H1 (cell line): ENCODE data around the gene HSD11B1. TPM values are rescaled to one million over a fixed set of nuclear protein-coding genes. Genes with fewer than 3 reads are reported as not detected.

Source experiments
- CTCF ChIA-PET: fragments of 300-600 bp; sonication (Branson Sonifier 250); formaldehyde crosslinking; loops from one replicate; lab custom pipeline; 2021; ENCODE audit not compliant: partially characterized antibody; lab: Charles Lee
- POLR2A ChIA-PET: fragments of 300-600 bp; sonication (Branson Sonifier 250); formaldehyde crosslinking; loops from one replicate; lab custom pipeline; 2021; ENCODE audit warnings: inconsistent platforms; ENCODE audit not compliant: partially characterized antibody; lab: Charles Lee
- DNase-seq, 2 experiments: peaks; one replicate each; pipeline versions ENCODE4 v3.0.0 to v3.0.0-alpha.2; 2010 to 2022; ENCODE audit warnings: low spot score in 2 of 2, low read depth in 1 of 2, mixed read lengths in 1 of 2
- FAIRE-seq: peaks from 2 replicates; lab custom pipeline; 2011; peaks lifted over from hg19 to GRCh38; lab: Jason Lieb, UNC
- H2AFZ ChIP-seq: 2 replicates; pipeline ENCODE4 v1.8.1; 2012; ENCODE audit warnings: low read length, inconsistent platforms
- H2AK5ac ChIP-seq: 2 replicates; pipeline ENCODE4 v1.6.1; 2013; ENCODE audit warnings: low read depth, low read length
- H2BK120ac ChIP-seq: replicated peaks from 2 replicates; pipeline ENCODE3; 2013; ENCODE audit warnings: low read depth, low read length, inconsistent platforms
- H2BK12ac ChIP-seq: 2 replicates; pipeline ENCODE4 v1.6.1; 2013; ENCODE audit warnings: low read depth, low read length
- H2BK15ac ChIP-seq: 2 replicates; pipeline ENCODE4 v1.6.1; 2013; ENCODE audit warnings: low read length
- H2BK20ac ChIP-seq: 2 replicates; pipeline ENCODE4 v1.6.1; 2013; ENCODE audit warnings: low read length
- H2BK5ac ChIP-seq: 2 replicates; pipeline ENCODE4 v1.6.1; 2013; ENCODE audit warnings: low read depth, low read length
- H3K14ac ChIP-seq: 2 replicates; pipeline ENCODE4 v1.6.1; 2013; ENCODE audit warnings: inconsistent platforms; ENCODE audit not compliant: insufficient read length
- H3K18ac ChIP-seq: 2 replicates; pipeline ENCODE4 v1.6.1; 2013; ENCODE audit warnings: low read length; ENCODE audit errors: extremely low read depth
- H3K23ac ChIP-seq: 2 replicates; pipeline ENCODE4 v1.6.1; 2013; ENCODE audit warnings: inconsistent platforms; ENCODE audit not compliant: insufficient read length
- H3K23me2 ChIP-seq: 2 replicates; pipeline ENCODE4 v1.6.1; 2013; ENCODE audit warnings: low read depth, low read length
- H3K27ac ChIP-seq: 2 replicates; pipeline ENCODE4 v1.6.1; 2011; ENCODE audit warnings: low read depth, low read length, inconsistent platforms
- H3K27me3 ChIP-seq, 4 experiments: replicated peaks in 1 of 4; 1 replicate in 1 of 4; 2 replicates in 3 of 4; pipeline versions ENCODE4 v1.6.1 to v1.8.1; 2011 to 2013; ENCODE audit warnings: low read length in 3 of 4, mild to moderate bottlenecking in 3 of 4, inconsistent platforms in 2 of 4, mixed read lengths in 2 of 4, moderate library complexity in 1 of 4; ENCODE audit not compliant: control insufficient read depth in 3 of 4, insufficient read depth in 3 of 4; ENCODE audit errors: extremely low read depth in 1 of 4
- H3K36me3 ChIP-seq, 4 experiments: 2 replicates each; pipeline versions ENCODE4 v1.6.1 to v1.8.1; 2011 to 2013; ENCODE audit warnings: mild to moderate bottlenecking in 4 of 4, low read length in 3 of 4, moderate library complexity in 2 of 4, control low read depth in 1 of 4, inconsistent platforms in 1 of 4; ENCODE audit not compliant: insufficient read depth in 4 of 4, control insufficient read depth in 2 of 4
- H3K4ac ChIP-seq: replicated peaks from 2 replicates; pipeline ENCODE3; 2013; ENCODE audit warnings: low read length, low read depth, mixed read lengths, inconsistent platforms; ENCODE audit not compliant: insufficient read length
- H3K4me1 ChIP-seq, 4 experiments: replicated peaks in 1 of 4; 1 replicate in 1 of 4; 2 replicates in 3 of 4; pipeline versions ENCODE4 v1.6.1 to v1.8.1; 2011 to 2013; ENCODE audit warnings: low read length in 3 of 4, inconsistent platforms in 2 of 4, mixed read lengths in 1 of 4; ENCODE audit not compliant: insufficient read depth in 4 of 4, control insufficient read depth in 3 of 4
- H3K4me2 ChIP-seq, 2 experiments: 2 replicates each; pipeline versions ENCODE4 v1.6.1 to v1.8.1; 2011 to 2013; ENCODE audit warnings: low read depth in 2 of 2, low read length in 2 of 2, control low read depth in 1 of 2, inconsistent platforms in 1 of 2, mild to moderate bottlenecking in 1 of 2; ENCODE audit not compliant: insufficient read depth in 1 of 2
- H3K4me3 ChIP-seq, 4 experiments: fragments of 200-600, 300-600 bp in 1 of 4; sonication (generic), shearing (Covaris generic), sonication (Bioruptor Twin) in 1 of 4; 2 replicates each; pipeline versions ENCODE4 v1.5.1 to v1.8.1; 2011 to 2016; ENCODE audit warnings: low read length in 4 of 4, low read depth in 3 of 4, control low read depth in 2 of 4, inconsistent platforms in 2 of 4, mild to moderate bottlenecking in 2 of 4, mixed read lengths in 1 of 4, moderate library complexity in 1 of 4; ENCODE audit not compliant: insufficient read depth in 2 of 4; ENCODE audit errors: extremely low read depth in 1 of 4
- H3K56ac ChIP-seq: replicated peaks from 2 replicates; pipeline ENCODE3; 2013; ENCODE audit warnings: low read depth, mild to moderate bottlenecking, mixed read lengths, low read length, inconsistent platforms; ENCODE audit not compliant: insufficient read length
- H3K79me1 ChIP-seq: 2 replicates; pipeline ENCODE4 v1.6.1; 2013; ENCODE audit warnings: low read depth, low read length, control low read depth
- H3K79me2 ChIP-seq, 2 experiments: 2 replicates each; pipeline versions ENCODE4 v1.6.1 to v1.8.1; 2012 to 2013; ENCODE audit warnings: low read length in 2 of 2, mild to moderate bottlenecking in 2 of 2, inconsistent platforms in 1 of 2; ENCODE audit not compliant: insufficient read depth in 2 of 2, control insufficient read depth in 1 of 2
- H3K9ac ChIP-seq, 4 experiments: replicated peaks in 1 of 4; 1 replicate in 1 of 4; 2 replicates in 3 of 4; pipeline versions ENCODE4 v1.6.1 to v1.8.1; 2011 to 2013; ENCODE audit warnings: low read depth in 3 of 4, low read length in 3 of 4, control low read depth in 2 of 4, mild to moderate bottlenecking in 2 of 4, moderate library complexity in 2 of 4, inconsistent platforms in 1 of 4; ENCODE audit errors: extremely low read depth in 1 of 4
- H3K9me3 ChIP-seq, 2 experiments: 2 replicates each; pipeline versions ENCODE4 v1.6.1 to v1.8.1; 2012 to 2013; ENCODE audit warnings: mild to moderate bottlenecking in 2 of 2, moderate library complexity in 2 of 2, control low read depth in 1 of 2, inconsistent platforms in 1 of 2, low read depth in 1 of 2, low read length in 1 of 2, mixed read lengths in 1 of 2; ENCODE audit not compliant: insufficient read depth in 2 of 2
- H4K20me1 ChIP-seq, 2 experiments: replicated peaks in 1 of 2; 2 replicates each; pipeline versions ENCODE3 to v1.8.1; 2011 to 2013; ENCODE audit warnings: inconsistent platforms in 2 of 2, low read length in 2 of 2, mild to moderate bottlenecking in 1 of 2; ENCODE audit not compliant: insufficient read depth in 2 of 2, control insufficient read depth in 1 of 2
- H4K5ac ChIP-seq: 2 replicates; pipeline ENCODE4 v1.6.1; 2013; ENCODE audit warnings: low read length, low read depth, mixed read lengths, inconsistent platforms; ENCODE audit not compliant: insufficient read length
- H4K8ac ChIP-seq: 2 replicates; pipeline ENCODE4 v1.8.0; 2013; ENCODE audit warnings: mild to moderate bottlenecking, moderate library complexity, low read length, inconsistent platforms; ENCODE audit not compliant: insufficient read depth; ENCODE audit errors: extremely low read depth
- H4K91ac ChIP-seq: replicated peaks from 2 replicates; pipeline ENCODE3; 2013; ENCODE audit warnings: low read length, mixed read lengths, inconsistent platforms; ENCODE audit not compliant: insufficient read length
- ASH2L ChIP-seq: fragments of 200-600, 300-600 bp; sonication (generic); IDR thresholded peaks from one replicate; pipeline ENCODE4 v1.7.1; 2017; ENCODE audit warnings: low read length
- BRCA1 ChIP-seq: IDR thresholded peaks from 2 replicates; pipeline ENCODE4 v1.6.1; 2012; ENCODE audit warnings: low read depth, low read length, improper control_type of control experiment
- CTCF ChIP-seq, 3 experiments: IDR thresholded peaks; 1 replicate in 2 of 3; 2 replicates in 1 of 3; pipeline versions ENCODE4 v1.5.1 to v1.6.1; 2011; ENCODE audit warnings: low read length in 3 of 3, mild to moderate bottlenecking in 3 of 3, inconsistent platforms in 2 of 3, low read depth in 1 of 3, moderate library complexity in 1 of 3; ENCODE audit not compliant: insufficient read depth in 1 of 3; ENCODE audit errors: control extremely low read depth in 1 of 3
- EGR1 ChIP-seq: IDR thresholded peaks from 2 replicates; pipeline ENCODE4 v1.6.1; 2011; ENCODE audit warnings: low read depth, low read length, borderline replicate concordance
- FOSL1 ChIP-seq: IDR thresholded peaks from 2 replicates; pipeline ENCODE4 v1.6.1; 2011; ENCODE audit warnings: mild to moderate bottlenecking, low read depth, low read length, moderate library complexity; ENCODE audit not compliant: insufficient read depth
- JUN ChIP-seq: IDR thresholded peaks from 2 replicates; pipeline ENCODE4 v1.6.1; 2011; ENCODE audit warnings: low read depth, mild to moderate bottlenecking, improper control_type of control experiment, low read length
- MAX ChIP-seq: IDR thresholded peaks from 2 replicates; pipeline ENCODE4 v1.6.1; 2012; ENCODE audit warnings: inconsistent platforms
- NANOG ChIP-seq: IDR thresholded peaks from 2 replicates; pipeline ENCODE4 v1.6.1; 2011; ENCODE audit warnings: low read length, low read depth, mild to moderate bottlenecking, inconsistent platforms; ENCODE audit not compliant: insufficient read depth, poor library complexity, severe bottlenecking
- PHF8 ChIP-seq: fragments of 200-600 bp; sonication (generic); conservative IDR thresholded peaks from 2 replicates; pipeline ENCODE4 v1.7.1; 2012; ENCODE audit warnings: low read depth, mild to moderate bottlenecking, inconsistent platforms, low read length, moderate library complexity
- TAF1 ChIP-seq: IDR thresholded peaks from 2 replicates; pipeline ENCODE4 v1.6.1; 2011; ENCODE audit warnings: mild to moderate bottlenecking, low read depth, low read length
- TCF12 ChIP-seq: IDR thresholded peaks from 2 replicates; pipeline ENCODE4 v1.6.1; 2011; ENCODE audit warnings: low read depth, mild to moderate bottlenecking, low read length
- WGBS, 2 experiments: shearing (Covaris generic) in 1 of 2; methylation state at CpG; one replicate each; pipeline versions ENCODE4 v1.1.6 to v1.1.7; 2013 to 2015; ENCODE audit warnings: low lambda C conversion rate in 2 of 2, mixed read lengths in 2 of 2, inconsistent platforms in 1 of 2, low coverage in 1 of 2, missing lambda C conversion rate in 1 of 2; ENCODE audit not compliant: insufficient replicate concordance in 2 of 2, insufficient coverage in 1 of 2, insufficient read length in 1 of 2; ENCODE audit errors: extremely low coverage in 1 of 2, missing lambda C conversion rate in 1 of 2; 5-methylcytosine and 5-hydroxymethylcytosine counted together
- polyA plus RNA-seq, 7 experiments: library from polyadenylated mRNA; depleted of rRNA in 3 of 7; stranded (reverse) in 5 of 7; unstranded in 2 of 7; fragments of >200 nt in 5 of 7; fragments of 200-250 nt in 2 of 7; gene quantifications; 1 replicate in 5 of 7; 2 replicates in 1 of 7; 4 replicates in 1 of 7; pipeline versions ENCODE4 v1.2.1 to v1.2.3, GENCODE V29; 2011 to 2013; ENCODE audit warnings: missing spikeins in 2 of 7, mixed read lengths in 2 of 7
- total RNA-seq: library from RNA; stranded (reverse); fragmentation: NEBNext Ultra II Directional; extraction: Animal tissue kit (Norgen Biotek cat#: 25700); gene quantifications from 2 replicates; pipeline ENCODE4 v1.2.1, GENCODE V29; 2021

The HSD11B1 gene
- total and polyA plus RNA-seq, 2 of the 8 experiments (the other 6 are each of a cell fraction or from before 2014, with no cell fraction given) = not detected

DNA sequence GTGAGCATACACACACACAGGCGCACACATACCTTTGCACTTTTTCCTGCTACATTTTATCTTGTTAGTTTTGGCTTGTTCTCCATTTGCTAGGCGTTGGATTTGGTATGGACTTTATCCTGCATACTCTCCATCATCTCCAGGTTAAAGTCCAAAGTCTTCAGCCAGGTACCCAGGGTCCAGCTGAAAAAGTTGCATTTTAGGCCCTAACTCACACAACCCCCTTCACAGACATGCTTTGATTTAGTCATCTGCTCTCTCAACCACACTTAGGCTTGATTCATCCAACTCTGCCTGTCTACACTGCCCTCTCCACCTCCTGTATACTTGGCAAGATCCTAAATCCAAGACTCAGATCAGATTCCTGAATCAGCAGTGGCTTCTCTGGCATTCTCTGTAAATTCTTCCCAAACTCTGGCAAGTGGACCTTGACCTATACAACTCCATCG is 41.7 kb upstream of the HSD11B1 start:
- Histone ChIP-seq H3K14ac (no peak overlapping the region), H3K27me3 (no peaks in the 10 kb centered on the region), H2BK20ac (no peak overlapping the region), H3K18ac (no peak overlapping the region), H2BK120ac (no peak overlapping the region), H3K4me1 (peaks cover 0 to 3% (median 0%) of the 10 kb centered on the region in 4 experiments; a peak in 2 of 7 replicates), H3K56ac (no peak overlapping the region), H3K9me3 (no peaks in the 10 kb centered on the region), H3K4ac (no peak overlapping the region), H4K5ac (no peak overlapping the region), H3K4me2 (no peak overlapping the region), H2BK12ac (no peak overlapping the region), H3K79me1 (no peaks in the 10 kb centered on the region), H2BK15ac (no peak overlapping the region), H4K8ac (no peak overlapping the region), H4K20me1 (no peaks in the 10 kb centered on the region), H3K27ac (no peak overlapping the region), H2AFZ (no peak overlapping the region), H2AK5ac (no peak overlapping the region), H3K4me3 (no peak overlapping the region), H3K9ac (no peak overlapping the region), H2BK5ac (no peak overlapping the region), H3K23ac (no peak overlapping the region), H3K79me2 (no peaks in the 10 kb centered on the region), H3K23me2 (no peaks in the 10 kb centered on the region), H4K91ac (no peak overlapping the region), H3K36me3 (no peaks in the 10 kb centered on the region)
- FAIRE-seq (no peak), DNase-seq (no peak)
- 95% methylated on average over 3 of the region's 3 CpGs; no CpG with 5 or more reads in 1 of the 2 experiments for WGBS, 2 experiments
- CTCF ChIA-PET = interaction anchor here (1.7 kb wide), 1 partner anchor 16 kb away, joined by 7 read pairs; no protein-coding TSS in a partner anchor
- POLR2A ChIA-PET = interaction anchor here (2.2 kb wide), 1 partner anchor 11 kb away, joined by 8 read pairs; no protein-coding TSS in a partner anchor
- TF ChIP-seq BRCA1 (no peak), EGR1 (no peak), TAF1 (no peak), TCF12 (no peak), NANOG (no peak), ASH2L (no peak), JUN (no peak), PHF8 (no peak), FOSL1 (no peak), MAX (no peak), CTCF (IDR thresholded peaks at IDR 0.05; ENCODE audit: control extremely low read depth in 1 of 3, insufficient read depth in 1 of 3, low read depth in 1 of 3, low read length in 3 of 3) (no peak)
